Tibial nerve (tissue), 4 donors: Measurements from ENCODE around the gene HADHB. TPM values are rescaled to one million over a fixed set of nuclear protein-coding genes. Genes with fewer than 3 reads are reported as not detected.

Experiments
- DNase-seq, 2 donors: peaks; one replicate each; pipeline ENCODE4 v3.0.0-alpha.2; 2019; ENCODE audit warnings: low spot score in 2 of 2
- H3K27ac ChIP-seq, 4 donors: fragments of 200-600 bp; sonication (generic) in 3 of 4; one replicate each; pipeline ENCODE4 v1.5.1; 2017 to 2019; ENCODE audit warnings: mild to moderate bottlenecking in 1 of 4
- H3K27me3 ChIP-seq, 2 donors: fragments of 200-600 bp; sonication (generic) in 1 of 2; one replicate each; pipeline versions ENCODE4 v1.5.1 to v1.6.0; 2017 to 2019
- H3K36me3 ChIP-seq, 3 donors: fragments of 200-600 bp; sonication (generic); one replicate each; pipeline ENCODE4 v1.5.1; 2018 to 2019
- H3K4me1 ChIP-seq, 4 donors: fragments of 200-600 bp; sonication (generic) in 3 of 4; one replicate each; pipeline ENCODE4 v1.5.1; 2017 to 2019
- H3K4me3 ChIP-seq, 4 donors: fragments of 200-600 bp; sonication (generic) in 3 of 4; one replicate each; pipeline ENCODE4 v1.5.1; 2017 to 2019; ENCODE audit warnings: mild to moderate bottlenecking in 1 of 4, moderate library complexity in 1 of 4
- H3K9me3 ChIP-seq, 4 donors: fragments of 200-600 bp; sonication (generic) in 3 of 4; one replicate each; pipeline ENCODE4 v1.5.1; 2017 to 2019
- EP300 ChIP-seq, 2 donors: sonication (generic); formaldehyde crosslinking; IDR thresholded peaks; one replicate each; pipeline ENCODE4 v1.6.1; 2017; ENCODE audit warnings: antibody characterized with exemption in 2 of 2, mild to moderate bottlenecking in 1 of 2
- POLR2A ChIP-seq, 2 donors: fragments of 450-650 bp; IDR thresholded peaks; one replicate each; pipeline ENCODE4 v1.6.1; 2017; ENCODE audit warnings: antibody characterized with exemption in 2 of 2, mild to moderate bottlenecking in 2 of 2, moderate library complexity in 2 of 2
- WGBS, 2 donors: methylation state at CpG; one replicate each; pipeline ENCODE4 v1.1.5; 2018; 5-methylcytosine and 5-hydroxymethylcytosine counted together
- total RNA-seq, 4 donors: library from RNA; depleted of rRNA; stranded (reverse); fragments of >200 nt; gene quantifications; one replicate each; pipeline ENCODE4 v1.1.0, GENCODE V29; 2016
- TF ChIP-seq, protein P1 (sequence below), 5 experiments: fragments of 200-600 bp in 3 of 5; fragments of 450-650 bp in 2 of 5; sonication (generic) in 3 of 5; IDR thresholded peaks; one replicate each; pipeline ENCODE4 v1.5.1; 2016 to 2019; ENCODE audit warnings: antibody characterized with exemption in 5 of 5, mild to moderate bottlenecking in 3 of 5, moderate library complexity in 2 of 5

HADHB gene
- total RNA-seq: 100 to 1,000 TPM in 3 of 4 donors, 10 to 100 TPM in 1; 68.1 to 121 (median 110) TPM

GRCh38 chr2:26244309-26245230, at the start of gene HADHB, which contains the start of gene HADHA:
TSS of gene HADHB (plus strand) at chr2:26244939. CDS start at chr2:26254255, 9,316 bp downstream.
TSS of gene HADHA (minus strand) at chr2:26244632. CDS start at chr2:26244596, 36 bp downstream.
- Histone ChIP-seq H3K36me3 (no peaks in the 10 kb centered on the region), H3K4me3 (peak within 1 kb of the TSS; percentile 88 to 97 (median 92)), H3K27me3 (no peaks in the 10 kb centered on the region), H3K4me1 (peaks cover 0 to 70% (median 39%) of the 10 kb centered on the region in 4 donors), H3K27ac (peak within 1 kb of the TSS; percentile 92 to 99 (median 95)), H3K9me3 (no peaks in the 10 kb centered on the region)
- TF ChIP-seq EP300 (IDR thresholded peaks at IDR 0.05) (peak; percentile 78 to 90), POLR2A (IDR thresholded peaks at IDR 0.05) (peak; percentile 31 to 64)
- TF ChIP-seq, protein P1, sequence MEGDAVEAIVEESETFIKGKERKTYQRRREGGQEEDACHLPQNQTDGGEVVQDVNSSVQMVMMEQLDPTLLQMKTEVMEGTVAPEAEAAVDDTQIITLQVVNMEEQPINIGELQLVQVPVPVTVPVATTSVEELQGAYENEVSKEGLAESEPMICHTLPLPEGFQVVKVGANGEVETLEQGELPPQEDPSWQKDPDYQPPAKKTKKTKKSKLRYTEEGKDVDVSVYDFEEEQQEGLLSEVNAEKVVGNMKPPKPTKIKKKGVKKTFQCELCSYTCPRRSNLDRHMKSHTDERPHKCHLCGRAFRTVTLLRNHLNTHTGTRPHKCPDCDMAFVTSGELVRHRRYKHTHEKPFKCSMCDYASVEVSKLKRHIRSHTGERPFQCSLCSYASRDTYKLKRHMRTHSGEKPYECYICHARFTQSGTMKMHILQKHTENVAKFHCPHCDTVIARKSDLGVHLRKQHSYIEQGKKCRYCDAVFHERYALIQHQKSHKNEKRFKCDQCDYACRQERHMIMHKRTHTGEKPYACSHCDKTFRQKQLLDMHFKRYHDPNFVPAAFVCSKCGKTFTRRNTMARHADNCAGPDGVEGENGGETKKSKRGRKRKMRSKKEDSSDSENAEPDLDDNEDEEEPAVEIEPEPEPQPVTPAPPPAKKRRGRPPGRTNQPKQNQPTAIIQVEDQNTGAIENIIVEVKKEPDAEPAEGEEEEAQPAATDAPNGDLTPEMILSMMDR (IDR thresholded peaks at IDR 0.05): peak in 4 of 5 experiments; percentile 5 to 71 (median 35)
- 0% methylated on average over 43 to 59 of the region's 63 CpGs for WGBS, 2 donors
- peak; percentile 60 to 77 for DNase-seq

- no peak for TF ChIP-seq POLR2A (IDR thresholded peaks at IDR 0.05)
- TF ChIP-seq, protein P1 (IDR thresholded peaks at IDR 0.05): no peak
- no peak for TF ChIP-seq EP300 (IDR thresholded peaks at IDR 0.05)
- WGBS, 2 donors: 86 to 89% methylated on average over 12 of the region's 12 CpGs
- H3K36me3 ChIP-seq: peaks cover 0 to 100% (median 16%) of the 10 kb centered on the region in 3 donors
Measured at GRCh38 chr2:26195040-26195984, 49.4 kb upstream of the HADHB start.

DNA sequence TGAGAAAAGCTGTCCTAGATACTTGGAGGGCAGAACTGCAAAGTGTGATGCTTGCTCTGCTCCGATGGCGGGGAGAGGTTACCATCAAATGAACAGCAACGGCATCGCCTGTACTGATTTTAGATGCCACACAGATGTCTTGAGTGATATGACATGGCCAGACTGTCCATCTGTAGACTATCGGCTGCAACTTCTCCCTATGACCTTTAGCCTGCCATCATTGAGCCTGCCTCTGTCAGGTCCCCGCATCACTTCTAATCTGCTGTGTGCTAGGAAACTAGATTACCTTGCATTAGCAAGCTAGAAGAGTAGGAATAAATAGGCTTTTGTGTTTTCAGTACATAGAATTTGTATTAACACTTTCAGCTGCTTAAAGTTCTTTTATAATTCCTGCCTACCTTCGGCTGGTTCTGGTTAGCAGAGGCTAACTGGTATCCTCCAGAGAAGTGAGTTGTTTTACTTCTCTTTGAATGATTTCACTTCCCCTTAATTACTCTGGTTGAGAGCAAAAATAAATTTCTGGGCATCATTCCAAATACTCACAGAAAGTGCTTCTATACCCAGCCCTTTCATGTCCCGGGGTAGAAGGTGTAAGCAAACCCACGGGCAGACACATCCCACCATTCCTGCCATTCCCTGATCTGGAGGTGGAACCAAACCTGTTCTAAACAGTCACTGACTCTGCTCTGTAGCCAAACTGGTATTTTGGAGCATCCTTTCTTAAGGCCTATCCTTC, 47.9 kb upstream of the HADHB start:
- H3K27ac ChIP-seq: no peak overlapping the region
- WGBS, 2 donors: 73 to 77% methylated on average over 9 of the region's 9 CpGs
- no peak for DNase-seq
- H3K36me3 ChIP-seq: peaks cover 0 to 98% (median 19%) of the 10 kb centered on the region in 3 donors
- H3K9me3 ChIP-seq: no peaks in the 10 kb centered on the region
- H3K4me1 ChIP-seq: no peaks in the 10 kb centered on the region
- no peak overlapping the region for H3K4me3 ChIP-seq
- TF ChIP-seq EP300 (IDR thresholded peaks at IDR 0.05) (no peak), POLR2A (IDR thresholded peaks at IDR 0.05) (no peak)
- TF ChIP-seq, protein P1 (IDR thresholded peaks at IDR 0.05): no peak
- H3K27me3 ChIP-seq: no peaks in the 10 kb centered on the region

More at GRCh38 chr2:26195040-26195984, 49.4 kb upstream of the HADHB start:
- Histone ChIP-seq H3K27ac (no peak overlapping the region), H3K4me3 (no peak overlapping the region), H3K27me3 (no peaks in the 10 kb centered on the region), H3K4me1 (no peaks in the 10 kb centered on the region), H3K9me3 (no peaks in the 10 kb centered on the region)
- DNase-seq: no peak

- H3K4me3 ChIP-seq: no peak overlapping the region
- H3K36me3 ChIP-seq: peaks cover 0 to 98% (median 19%) of the 10 kb centered on the region in 3 donors
- WGBS, 2 donors: 88 to 95% methylated on average over 4 of the region's 4 CpGs
- no peak overlapping the region for H3K27ac ChIP-seq
- TF ChIP-seq, protein P1 (IDR thresholded peaks at IDR 0.05): no peak
- TF ChIP-seq POLR2A (IDR thresholded peaks at IDR 0.05) (no peak), EP300 (IDR thresholded peaks at IDR 0.05) (no peak)
- no peaks in the 10 kb centered on the region for H3K4me1 ChIP-seq
- no peaks in the 10 kb centered on the region for H3K9me3 ChIP-seq
- no peak for DNase-seq
- no peaks in the 10 kb centered on the region for H3K27me3 ChIP-seq
Measured at GRCh38 chr2:26197516-26197915, 47.2 kb upstream of the HADHB start.
